Fibroblast of mammary gland (primary cell): Measurements from ENCODE around the gene KCNK18.

Source experiments
- DNase-seq: peaks from one replicate; pipeline ENCODE4 v3.0.0-alpha.2; 2010; ENCODE audit warnings: low read depth
- H3K4me3 ChIP-seq: 2 replicates; pipeline ENCODE4 v1.5.1; 2011; ENCODE audit warnings: low read depth, mild to moderate bottlenecking, low read length, moderate library complexity; ENCODE audit not compliant: control insufficient read depth
- TF ChIP-seq, protein P1 (sequence below): conservative IDR thresholded peaks from 2 replicates; pipeline ENCODE4 v1.5.1; 2011; ENCODE audit warnings: low read depth, low read length, inconsistent platforms; ENCODE audit not compliant: control insufficient read depth, insufficient read depth

The KCNK18 gene

GRCh38 chr10:117170244-117170643, 27.0 kb upstream of the KCNK18 start:
- H3K4me3 ChIP-seq, result no peak overlapping the region
- peak; percentile 36 for DNase-seq
- TF ChIP-seq, protein P1, sequence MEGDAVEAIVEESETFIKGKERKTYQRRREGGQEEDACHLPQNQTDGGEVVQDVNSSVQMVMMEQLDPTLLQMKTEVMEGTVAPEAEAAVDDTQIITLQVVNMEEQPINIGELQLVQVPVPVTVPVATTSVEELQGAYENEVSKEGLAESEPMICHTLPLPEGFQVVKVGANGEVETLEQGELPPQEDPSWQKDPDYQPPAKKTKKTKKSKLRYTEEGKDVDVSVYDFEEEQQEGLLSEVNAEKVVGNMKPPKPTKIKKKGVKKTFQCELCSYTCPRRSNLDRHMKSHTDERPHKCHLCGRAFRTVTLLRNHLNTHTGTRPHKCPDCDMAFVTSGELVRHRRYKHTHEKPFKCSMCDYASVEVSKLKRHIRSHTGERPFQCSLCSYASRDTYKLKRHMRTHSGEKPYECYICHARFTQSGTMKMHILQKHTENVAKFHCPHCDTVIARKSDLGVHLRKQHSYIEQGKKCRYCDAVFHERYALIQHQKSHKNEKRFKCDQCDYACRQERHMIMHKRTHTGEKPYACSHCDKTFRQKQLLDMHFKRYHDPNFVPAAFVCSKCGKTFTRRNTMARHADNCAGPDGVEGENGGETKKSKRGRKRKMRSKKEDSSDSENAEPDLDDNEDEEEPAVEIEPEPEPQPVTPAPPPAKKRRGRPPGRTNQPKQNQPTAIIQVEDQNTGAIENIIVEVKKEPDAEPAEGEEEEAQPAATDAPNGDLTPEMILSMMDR, result no peak

DNA sequence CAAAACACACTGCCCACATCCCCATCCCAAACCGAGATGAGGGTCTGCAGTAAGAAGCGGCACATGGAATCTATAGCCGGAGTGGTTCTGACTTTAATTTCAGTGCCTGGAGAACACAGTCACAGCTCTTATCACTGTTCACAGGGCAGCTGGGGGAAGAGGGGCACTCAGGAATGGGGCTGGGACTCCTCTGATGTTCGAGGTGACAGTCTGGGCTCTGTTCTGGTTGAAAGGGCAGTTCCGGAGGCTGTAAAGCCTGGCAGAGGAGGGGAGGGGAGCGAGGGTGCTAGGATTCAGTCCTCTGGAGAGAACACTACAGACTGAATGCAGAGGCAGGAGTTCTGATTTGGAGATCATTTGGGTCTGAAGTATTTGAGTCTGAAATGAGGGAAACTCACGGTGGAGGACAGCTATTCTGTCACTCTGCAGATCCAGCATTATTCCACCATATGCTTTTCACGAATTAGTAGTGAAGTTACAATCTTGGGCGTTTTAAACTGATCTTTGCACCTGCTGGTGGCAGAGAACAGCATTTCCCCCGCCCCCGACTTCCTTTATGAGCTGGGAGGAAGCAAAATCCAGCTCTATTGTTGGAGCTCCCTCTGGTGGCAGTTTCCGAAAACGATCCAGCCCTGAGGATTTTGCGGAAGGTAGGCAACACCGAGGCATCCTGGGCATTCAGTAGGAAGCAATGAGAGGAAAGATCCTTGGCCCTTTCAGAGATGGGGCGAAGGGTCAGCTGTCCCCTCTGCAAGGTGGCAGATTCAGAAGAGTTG, 22.7 kb upstream of the KCNK18 start:
- peak; percentile 69 for DNase-seq
- peak overlapping the region; percentile 37 for H3K4me3 ChIP-seq

DNA sequence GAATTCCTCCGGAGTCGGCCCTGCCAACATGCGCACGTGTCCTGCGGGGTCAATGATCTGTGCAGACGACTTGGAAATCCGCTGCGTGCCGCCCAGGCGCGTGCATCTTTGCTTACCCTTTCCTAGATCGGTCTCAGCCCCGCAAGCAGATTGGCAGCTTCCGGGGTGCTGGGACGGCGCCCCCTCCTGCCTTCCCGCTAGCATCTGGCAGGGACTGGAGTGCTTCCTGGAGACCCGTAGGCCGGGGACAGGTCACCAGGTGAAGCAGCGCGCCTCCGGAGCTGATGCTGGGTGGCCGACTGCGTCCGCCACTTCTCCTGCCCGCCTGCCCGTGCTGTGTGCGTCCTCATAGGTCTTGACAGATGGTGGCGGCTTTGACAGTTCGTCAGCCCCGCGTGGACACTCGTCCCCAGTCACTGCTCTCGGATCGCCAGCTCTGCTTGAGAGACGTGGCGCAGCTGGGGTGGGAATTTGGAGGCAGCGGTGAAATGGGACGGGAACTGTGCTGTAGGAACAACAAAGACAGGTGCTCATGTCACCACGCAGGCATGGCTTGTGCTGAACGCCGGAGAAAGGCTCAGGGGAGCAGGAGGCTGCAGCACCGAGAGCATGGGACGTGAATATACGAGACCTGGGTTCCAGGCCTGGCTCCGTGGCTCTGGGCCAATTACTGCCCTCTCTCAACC, 21.9 kb upstream of the KCNK18 start:
- TF ChIP-seq, protein P1, result no peak
- DNase-seq, result no peak
- peak overlapping the region; percentile 37 for H3K4me3 ChIP-seq

More for the DNA sequence above, 22.7 kb upstream of the KCNK18 start:
- TF ChIP-seq, protein P1, result peak; percentile 92

- DNase-seq, result peak; percentile 74
- H3K4me3 ChIP-seq, result no peak overlapping the region
- TF ChIP-seq, protein P1, result peak; percentile 93
These were observed 21.3 kb upstream of the KCNK18 start for GRCh38 chr10:117175901-117176534.

DNA sequence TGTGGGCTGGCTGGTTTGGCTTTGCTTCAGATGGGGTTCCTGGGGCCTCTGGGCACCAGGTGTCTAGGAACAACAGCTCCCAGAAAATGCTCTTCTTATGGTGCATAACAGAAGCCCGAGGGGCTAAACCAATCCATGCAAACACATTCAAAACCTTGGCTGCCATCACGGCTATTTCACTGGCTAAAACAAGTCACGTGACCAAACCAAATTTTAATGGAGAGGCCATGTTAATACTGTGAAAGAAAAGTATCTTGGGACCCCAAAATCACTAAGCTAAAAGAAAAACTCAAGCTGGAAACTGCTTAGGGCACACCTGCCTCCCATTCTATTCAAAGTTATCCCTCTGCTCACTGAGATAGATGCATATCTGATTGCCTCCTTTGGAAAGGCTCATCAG, 19.1 kb upstream of the KCNK18 start:
- no peak for DNase-seq
- TF ChIP-seq, protein P1, result no peak
- H3K4me3 ChIP-seq, result no peak overlapping the region

DNA sequence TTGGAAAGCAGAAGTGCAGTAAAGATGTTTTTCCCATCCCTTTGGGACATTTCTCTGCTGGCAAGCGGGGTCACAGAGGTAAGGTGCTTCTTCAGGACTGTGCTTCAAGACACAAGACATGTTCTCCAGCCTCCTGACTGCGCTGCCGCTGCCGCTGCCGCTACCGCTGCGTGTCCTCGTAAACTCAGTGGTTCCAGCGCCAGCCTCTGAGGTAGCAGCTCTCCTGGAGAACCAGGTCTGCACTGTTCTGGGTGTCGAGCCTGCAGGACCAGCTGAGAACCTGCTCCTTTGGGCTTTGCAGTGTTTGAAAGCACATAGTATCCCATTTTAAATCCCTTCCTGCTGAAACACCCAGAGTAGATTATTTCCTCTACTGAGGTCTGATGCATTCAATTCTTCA, 13.0 kb upstream of the KCNK18 start:
- no peak for DNase-seq
- no peak overlapping the region for H3K4me3 ChIP-seq
- TF ChIP-seq, protein P1, result no peak
